ENCODE data around the gene PLLP. TPM values are rescaled to one million over a fixed set of nuclear protein-coding genes. Genes with fewer than 3 reads are reported as not detected.

The PLLP gene
- total and polyA plus RNA-seq, 2 experiments from 2014 or later = 1.3 to 6.1 TPM

DNA sequence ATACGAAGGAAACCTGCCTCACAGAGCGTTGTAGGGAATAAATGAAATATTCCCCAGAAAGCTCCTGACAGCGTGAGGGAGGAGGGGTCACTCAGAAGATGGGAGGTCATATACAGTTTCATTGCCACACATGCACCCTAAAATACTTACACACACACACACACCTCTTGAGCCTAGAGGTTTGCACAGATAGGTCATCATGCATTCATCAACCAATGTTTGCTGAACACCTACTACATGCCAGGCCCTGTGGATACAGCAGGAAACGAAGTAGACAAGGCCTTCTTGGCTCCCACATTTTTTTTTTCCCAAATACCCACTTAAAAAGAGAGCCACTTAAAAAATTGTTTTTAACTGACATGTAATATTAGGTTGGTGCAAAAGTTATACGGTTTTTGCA lies 907 bp upstream of the PLLP start (continued):
- no peak for TF ChIP-seq ZNF114 (CRISPR knock-in tag; IDR thresholded peaks at IDR 0.05)
- no peak for TF ChIP-seq POLR2AphosphoS5 (IDR thresholded peaks at IDR 0.05; ENCODE audit: low read depth)

- H3K79me2 ChIP-seq (replicated peaks; ENCODE audit: insufficient read depth) = no peaks in the 10 kb centered on the region
- H3K4me3 Mint-ChIP-seq = peak overlapping the region; percentile 85
Observed at GRCh38 chr16:57284952-57285363, 486 bp upstream of the PLLP start.

More at GRCh38 chr16:57284952-57285363, 486 bp upstream of the PLLP start:
- H3K9me2 ChIP-seq (ENCODE audit: insufficient read depth) = no peaks in the 10 kb centered on the region
- H4K20me1 ChIP-seq (replicated peaks; ENCODE audit: insufficient read depth) = no peaks in the 10 kb centered on the region
- Mint-ChIP-seq H3K27me3 (ENCODE audit: insufficient read depth, low read depth, poor library complexity) (peaks cover 29% of the 10 kb centered on the region), H3K4me1 (peaks cover 5% of the 10 kb centered on the region; the same call in 1 of the 3 replicates), H3K36me3 (ENCODE audit: low read depth) (no peaks in the 10 kb centered on the region), H3K27ac (no peak overlapping the region), H3K9me3 (peaks cover 3% of the 10 kb centered on the region; the same call in 1 of the 3 replicates)
- H2AFZ ChIP-seq = peak overlapping the region; percentile 99
- peak overlapping the region; percentile 84 for H3K4me2 ChIP-seq
- no peaks in the 10 kb centered on the region for H3K4me1 ChIP-seq (ENCODE audit: insufficient read depth)
- DNase-seq (ENCODE audit: low spot score) = no peak
- no peak overlapping the region for H3K27ac ChIP-seq (ENCODE audit: low read depth)
- peaks cover 38% of the 10 kb centered on the region for H3K27me3 ChIP-seq (ENCODE audit: insufficient read depth)
- H3K36me3 ChIP-seq (ENCODE audit: insufficient read depth) = no peaks in the 10 kb centered on the region
- H3F3A ChIP-seq (replicated peaks; ENCODE audit: low read depth) = no peaks in the 10 kb centered on the region
- no peak for TF ChIP-seq REST (IDR thresholded peaks at IDR 0.05; ENCODE audit: unreplicated experiment)
- no peak for TF ChIP-seq CTCF (conservative IDR thresholded peaks at IDR 0.05; ENCODE audit: low read depth in 2 of 2)
- no peak for TF ChIP-seq ZNF331 (CRISPR knock-in tag; IDR thresholded peaks at IDR 0.05; ENCODE audit: low read depth)
- TF ChIP-seq POLR2AphosphoS5 (IDR thresholded peaks at IDR 0.05; ENCODE audit: low read depth) = no peak
- TF ChIP-seq, protein P1, sequence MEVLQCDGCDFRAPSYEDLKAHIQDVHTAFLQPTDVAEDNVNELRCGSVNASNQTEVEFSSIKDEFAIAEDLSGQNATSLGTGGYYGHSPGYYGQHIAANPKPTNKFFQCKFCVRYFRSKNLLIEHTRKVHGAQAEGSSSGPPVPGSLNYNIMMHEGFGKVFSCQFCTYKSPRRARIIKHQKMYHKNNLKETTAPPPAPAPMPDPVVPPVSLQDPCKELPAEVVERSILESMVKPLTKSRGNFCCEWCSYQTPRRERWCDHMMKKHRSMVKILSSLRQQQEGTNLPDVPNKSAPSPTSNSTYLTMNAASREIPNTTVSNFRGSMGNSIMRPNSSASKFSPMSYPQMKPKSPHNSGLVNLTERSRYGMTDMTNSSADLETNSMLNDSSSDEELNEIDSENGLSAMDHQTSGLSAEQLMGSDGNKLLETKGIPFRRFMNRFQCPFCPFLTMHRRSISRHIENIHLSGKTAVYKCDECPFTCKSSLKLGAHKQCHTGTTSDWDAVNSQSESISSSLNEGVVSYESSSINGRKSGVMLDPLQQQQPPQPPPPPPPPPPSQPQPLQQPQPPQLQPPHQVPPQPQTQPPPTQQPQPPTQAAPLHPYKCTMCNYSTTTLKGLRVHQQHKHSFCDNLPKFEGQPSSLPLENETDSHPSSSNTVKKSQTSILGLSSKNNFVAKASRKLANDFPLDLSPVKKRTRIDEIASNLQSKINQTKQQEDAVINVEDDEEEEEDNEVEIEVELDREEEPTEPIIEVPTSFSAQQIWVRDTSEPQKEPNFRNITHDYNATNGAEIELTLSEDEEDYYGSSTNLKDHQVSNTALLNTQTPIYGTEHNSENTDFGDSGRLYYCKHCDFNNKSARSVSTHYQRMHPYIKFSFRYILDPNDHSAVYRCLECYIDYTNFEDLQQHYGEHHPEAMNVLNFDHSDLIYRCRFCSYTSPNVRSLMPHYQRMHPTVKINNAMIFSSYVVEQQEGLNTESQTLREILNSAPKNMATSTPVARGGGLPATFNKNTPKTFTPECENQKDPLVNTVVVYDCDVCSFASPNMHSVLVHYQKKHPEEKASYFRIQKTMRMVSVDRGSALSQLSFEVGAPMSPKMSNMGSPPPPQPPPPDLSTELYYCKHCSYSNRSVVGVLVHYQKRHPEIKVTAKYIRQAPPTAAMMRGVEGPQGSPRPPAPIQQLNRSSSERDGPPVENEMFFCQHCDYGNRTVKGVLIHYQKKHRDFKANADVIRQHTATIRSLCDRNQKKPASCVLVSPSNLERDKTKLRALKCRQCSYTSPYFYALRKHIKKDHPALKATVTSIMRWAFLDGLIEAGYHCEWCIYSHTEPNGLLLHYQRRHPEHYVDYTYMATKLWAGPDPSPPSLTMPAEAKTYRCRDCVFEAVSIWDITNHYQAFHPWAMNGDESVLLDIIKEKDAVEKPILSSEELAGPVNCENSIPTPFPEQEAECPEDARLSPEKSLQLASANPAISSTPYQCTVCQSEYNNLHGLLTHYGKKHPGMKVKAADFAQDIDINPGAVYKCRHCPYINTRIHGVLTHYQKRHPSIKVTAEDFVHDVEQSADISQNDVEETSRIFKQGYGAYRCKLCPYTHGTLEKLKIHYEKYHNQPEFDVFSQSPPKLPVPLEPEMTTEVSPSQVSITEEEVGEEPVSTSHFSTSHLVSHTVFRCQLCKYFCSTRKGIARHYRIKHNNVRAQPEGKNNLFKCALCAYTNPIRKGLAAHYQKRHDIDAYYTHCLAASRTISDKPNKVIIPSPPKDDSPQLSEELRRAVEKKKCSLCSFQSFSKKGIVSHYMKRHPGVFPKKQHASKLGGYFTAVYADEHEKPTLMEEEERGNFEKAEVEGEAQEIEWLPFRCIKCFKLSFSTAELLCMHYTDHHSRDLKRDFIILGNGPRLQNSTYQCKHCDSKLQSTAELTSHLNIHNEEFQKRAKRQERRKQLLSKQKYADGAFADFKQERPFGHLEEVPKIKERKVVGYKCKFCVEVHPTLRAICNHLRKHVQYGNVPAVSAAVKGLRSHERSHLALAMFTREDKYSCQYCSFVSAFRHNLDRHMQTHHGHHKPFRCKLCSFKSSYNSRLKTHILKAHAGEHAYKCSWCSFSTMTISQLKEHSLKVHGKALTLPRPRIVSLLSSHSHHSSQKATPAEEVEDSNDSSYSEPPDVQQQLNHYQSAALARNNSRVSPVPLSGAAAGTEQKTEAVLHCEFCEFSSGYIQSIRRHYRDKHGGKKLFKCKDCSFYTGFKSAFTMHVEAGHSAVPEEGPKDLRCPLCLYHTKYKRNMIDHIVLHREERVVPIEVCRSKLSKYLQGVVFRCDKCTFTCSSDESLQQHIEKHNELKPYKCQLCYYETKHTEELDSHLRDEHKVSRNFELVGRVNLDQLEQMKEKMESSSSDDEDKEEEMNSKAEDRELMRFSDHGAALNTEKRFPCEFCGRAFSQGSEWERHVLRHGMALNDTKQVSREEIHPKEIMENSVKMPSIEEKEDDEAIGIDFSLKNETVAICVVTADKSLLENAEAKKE (CRISPR knock-in tag; IDR thresholded peaks at IDR 0.05) = no peak
- TF ChIP-seq EZH2phosphoT487 (IDR thresholded peaks at IDR 0.05; ENCODE audit: unreplicated experiment) = no peak
- no peak for TF ChIP-seq NANOG (IDR thresholded peaks at IDR 0.05; ENCODE audit: borderline replicate concordance)
- TF ChIP-seq CREB1 (CRISPR knock-in tag; IDR thresholded peaks at IDR 0.05; ENCODE audit: low read depth) = no peak
- TF ChIP-seq JUNB (IDR thresholded peaks at IDR 0.05; ENCODE audit: unreplicated experiment) = no peak
- TF ChIP-seq ETS1 (IDR thresholded peaks at IDR 0.05) = no peak
- no peak for TF ChIP-seq ZNF114 (CRISPR knock-in tag; IDR thresholded peaks at IDR 0.05)
- ATAC-seq = peak; percentile 61
- peak overlapping the region; percentile 81 for H3K4me3 ChIP-seq

Measured in GM23338 (cell line).